GM18511 (cell line): ENCODE results near the gene CELA2B.
"Not testable (repeated sequence)": the region's sequence is repeated elsewhere in the genome, so short reads cannot be mapped to it uniquely, and the experiment has no call there.

ENCODE experiments used
- ATAC-seq: cut with Tn5 transposase; IDR thresholded peaks from one replicate; pipeline ENCODE4 v1.9.1; 2021; ENCODE audit warnings: mild to moderate bottlenecking, moderate library complexity; ENCODE audit not compliant: unreplicated experiment

The CELA2B gene

GRCh38 chr1:15492596-15492995 lies 16.7 kb downstream of the CELA2B start:
- ATAC-seq = no peak

DNA sequence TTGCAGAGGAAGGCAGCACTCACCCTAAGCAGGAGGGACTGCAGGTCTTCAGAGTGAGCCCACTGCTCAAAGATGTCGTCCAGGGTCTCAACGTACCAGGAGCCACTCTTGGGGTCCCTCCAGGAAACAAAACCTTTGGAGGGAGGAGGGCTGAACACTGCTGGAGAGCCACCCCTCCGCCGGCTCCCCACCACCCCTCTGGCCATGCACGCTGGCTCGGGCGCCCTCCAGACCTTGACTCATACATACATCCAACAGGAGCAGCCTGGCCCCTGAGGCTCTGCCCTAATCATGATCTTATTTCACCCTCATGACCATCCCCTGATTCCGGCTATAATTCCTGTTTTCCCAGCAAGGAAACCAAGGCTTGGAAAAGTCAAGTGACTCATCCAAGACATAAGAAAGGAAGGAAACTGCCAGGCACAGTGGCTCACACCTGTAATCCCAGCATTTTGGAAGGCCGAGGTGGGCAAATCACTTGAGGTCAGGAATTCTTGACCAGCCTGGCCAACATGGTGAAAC lies 18.0 kb downstream of the CELA2B start:
- no peak for ATAC-seq

DNA sequence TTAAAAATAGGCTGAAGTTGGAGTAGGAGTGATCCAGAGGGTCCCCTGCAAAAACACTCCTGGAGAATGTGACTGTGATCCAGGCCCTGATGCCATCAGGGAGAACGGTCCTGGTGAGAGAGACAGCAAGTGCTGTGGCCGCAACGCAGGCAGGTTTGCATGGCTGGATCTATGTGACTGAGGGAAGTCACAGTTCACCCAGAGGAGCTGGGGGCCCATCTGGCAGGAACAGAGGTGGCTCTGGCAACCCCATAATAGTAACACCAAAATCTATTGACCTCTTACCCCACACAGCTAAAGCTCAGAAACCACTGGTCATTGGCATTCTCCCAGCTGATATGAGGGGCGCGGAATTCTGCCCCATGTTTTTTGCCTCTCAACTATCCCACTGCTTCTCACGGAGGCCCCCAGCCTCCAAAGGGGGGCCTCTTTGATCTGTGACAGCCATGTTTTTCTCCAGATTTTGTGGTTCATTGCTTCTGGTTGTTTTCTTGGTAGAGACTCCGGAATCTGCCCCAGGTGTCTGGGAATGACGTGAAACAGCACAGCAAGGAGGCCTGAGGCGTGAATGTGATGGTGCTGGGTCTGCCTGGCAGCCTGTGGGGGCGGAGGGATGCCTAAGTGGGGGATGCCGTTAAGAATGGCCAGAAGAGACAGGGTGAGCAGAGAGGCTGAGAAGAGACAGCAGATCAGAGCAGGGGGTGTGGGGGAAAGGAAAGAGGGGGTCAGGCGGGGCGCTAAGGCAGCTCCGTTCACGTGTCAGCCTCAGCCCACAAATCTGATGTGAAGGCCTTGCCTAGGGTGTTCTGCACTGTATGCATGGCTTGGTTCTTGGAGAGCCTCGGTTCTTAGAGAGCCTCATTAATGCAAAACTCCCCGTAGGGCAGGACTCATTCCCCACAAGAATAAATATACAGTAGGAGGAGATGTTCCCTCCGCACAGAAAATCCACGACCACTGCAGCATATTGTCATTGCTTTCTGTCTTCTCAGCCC lies 24.6 kb downstream of the CELA2B start:
- no peak for ATAC-seq

DNA sequence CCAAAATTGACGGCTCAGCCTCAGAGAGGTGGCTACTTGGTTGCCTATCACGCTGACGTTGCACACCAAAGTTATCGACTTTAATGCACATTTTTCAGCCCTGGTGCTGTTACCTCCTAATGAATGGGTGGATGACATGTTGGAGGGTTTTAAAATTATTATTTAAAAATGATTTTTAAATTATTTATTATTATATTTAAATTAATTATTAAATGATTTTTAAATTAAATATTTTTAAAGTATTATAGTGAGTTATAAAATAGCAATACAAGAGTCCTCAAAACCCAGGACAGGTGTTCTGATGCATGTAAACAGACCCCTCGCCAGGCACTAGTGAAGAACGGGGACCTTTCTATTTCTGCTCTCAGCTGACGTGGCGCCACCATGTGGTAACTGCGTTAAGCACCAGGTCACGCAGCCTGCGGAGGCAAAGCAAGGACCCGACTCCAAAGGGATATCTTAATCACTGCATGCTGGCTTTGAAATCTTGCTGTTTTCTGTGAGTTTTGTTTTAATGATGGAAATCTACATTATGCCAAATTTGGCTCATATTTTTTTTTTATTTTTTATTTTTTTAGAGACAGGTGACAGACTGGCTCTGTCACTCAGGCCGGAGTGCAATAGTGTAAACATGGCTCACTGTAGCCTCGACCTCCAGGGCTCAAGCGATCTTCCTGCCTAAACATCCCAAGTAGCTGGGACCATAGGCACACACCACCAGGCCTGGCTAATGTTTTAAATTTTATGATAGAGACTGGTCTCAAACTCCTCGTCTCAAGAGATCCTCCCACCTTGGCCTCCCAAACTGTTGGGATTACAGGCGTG lies 25.5 kb downstream of the CELA2B start:
- ATAC-seq = no peak

DNA sequence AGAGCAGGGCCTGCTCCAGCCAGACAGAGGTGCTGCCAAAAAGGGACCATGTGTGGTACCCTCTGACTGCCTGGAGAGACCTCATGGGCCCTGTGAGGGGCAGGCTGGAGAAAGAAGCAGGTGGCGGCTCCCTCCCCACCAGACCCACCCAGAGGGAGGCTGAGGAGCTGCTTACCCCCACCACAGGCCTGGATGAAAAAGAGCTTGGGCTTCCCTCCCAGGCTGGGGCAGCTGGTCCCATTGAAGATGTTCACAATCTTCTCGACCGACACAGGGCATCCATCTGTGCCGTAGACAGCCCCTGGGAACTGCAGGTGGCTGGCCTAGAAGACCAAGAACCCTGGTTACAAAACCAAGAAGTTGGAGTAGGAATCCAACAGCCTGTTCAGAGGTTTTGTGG lies 28.5 kb downstream of the CELA2B start:
- no peak for ATAC-seq

- ATAC-seq = no peak
Observed at GRCh38 chr1:15506831-15507230, 30.9 kb downstream of the CELA2B start.

DNA sequence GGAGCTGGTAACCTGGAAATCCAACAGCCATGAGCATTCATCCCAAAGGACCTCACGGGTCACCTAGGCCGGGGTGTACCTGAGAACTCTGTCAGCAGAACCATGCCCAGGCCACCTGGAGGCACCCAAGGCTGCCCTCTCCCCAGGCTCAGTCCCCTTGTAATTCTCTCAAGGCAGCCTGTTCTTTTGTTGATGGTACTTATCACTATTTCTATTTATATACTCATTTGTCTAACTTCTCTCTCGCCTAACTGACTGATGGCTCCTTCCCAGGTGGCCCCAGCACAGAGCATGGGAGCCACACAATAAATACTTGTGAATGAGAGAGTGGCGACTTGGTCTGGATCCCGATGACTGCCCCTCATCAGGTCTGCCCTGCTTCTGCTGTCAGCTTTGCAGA lies 31.4 kb downstream of the CELA2B start:
- no peak for ATAC-seq

GRCh38 chr1:15508700-15509487 lies 33.0 kb downstream of the CELA2B start:
- no peak for ATAC-seq

- ATAC-seq = no peak
Observed at GRCh38 chr1:15509586-15509985, 33.7 kb downstream of the CELA2B start.

GRCh38 chr1:15510611-15511405 lies 34.9 kb downstream of the CELA2B start:
- ATAC-seq = no peak

DNA sequence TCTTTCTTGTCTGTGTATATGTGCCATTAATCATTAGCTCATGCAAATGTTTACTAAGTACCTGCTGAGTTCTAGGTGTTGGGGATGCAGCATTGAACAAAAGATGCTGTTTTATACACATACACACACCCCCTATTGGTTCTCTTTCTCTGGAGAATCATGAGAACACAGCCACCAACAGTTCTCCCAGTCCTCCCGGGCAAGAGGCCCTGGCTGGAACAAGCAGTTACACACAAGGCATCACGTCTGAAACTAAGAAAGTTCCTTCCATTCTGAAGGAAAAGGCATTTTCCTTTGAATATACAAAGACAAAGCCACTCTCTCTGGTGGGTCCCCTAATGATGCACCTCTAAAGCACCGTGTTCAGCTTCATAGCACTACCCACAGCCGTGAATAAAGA lies 37.3 kb downstream of the CELA2B start:
- no peak for ATAC-seq

DNA sequence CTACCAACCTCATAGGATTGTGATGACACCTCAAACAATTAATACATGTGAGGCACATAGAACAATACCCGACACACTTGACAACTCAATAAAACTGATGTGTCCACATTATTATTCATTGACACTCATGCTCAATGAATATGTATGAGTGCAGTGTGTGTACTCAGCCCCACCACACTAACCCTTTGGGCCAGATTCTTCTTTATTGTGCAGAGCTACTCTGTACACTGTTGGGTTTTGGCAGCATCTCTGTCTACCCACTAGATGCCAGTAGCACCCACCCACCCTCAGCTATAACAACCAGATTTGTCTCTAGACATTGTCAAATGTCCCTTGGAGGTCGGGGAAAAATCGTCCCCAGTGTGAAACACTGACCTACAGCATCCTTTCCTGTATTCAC lies 38.0 kb downstream of the CELA2B start:
- no peak for ATAC-seq

DNA sequence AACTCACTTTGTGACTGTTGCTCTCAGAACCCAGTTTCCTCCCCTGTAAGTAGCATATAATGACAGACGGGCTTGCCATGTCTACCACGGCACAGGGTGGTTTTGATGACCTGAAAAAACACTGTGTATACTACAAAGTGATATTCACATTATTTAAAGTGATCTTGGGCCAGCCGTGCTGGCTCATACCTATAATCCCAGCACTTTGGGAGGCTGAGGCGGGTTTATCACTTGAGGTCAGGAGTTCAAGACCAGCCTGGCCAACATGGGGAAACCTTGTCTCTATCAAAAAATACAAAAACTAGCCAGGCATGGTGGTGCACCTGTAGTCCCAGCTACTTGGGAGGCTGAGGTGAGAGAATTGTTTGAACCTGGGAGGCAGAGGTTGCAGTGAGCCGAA lies 38.7 kb downstream of the CELA2B start:
- ATAC-seq = not testable (repeated sequence)

DNA sequence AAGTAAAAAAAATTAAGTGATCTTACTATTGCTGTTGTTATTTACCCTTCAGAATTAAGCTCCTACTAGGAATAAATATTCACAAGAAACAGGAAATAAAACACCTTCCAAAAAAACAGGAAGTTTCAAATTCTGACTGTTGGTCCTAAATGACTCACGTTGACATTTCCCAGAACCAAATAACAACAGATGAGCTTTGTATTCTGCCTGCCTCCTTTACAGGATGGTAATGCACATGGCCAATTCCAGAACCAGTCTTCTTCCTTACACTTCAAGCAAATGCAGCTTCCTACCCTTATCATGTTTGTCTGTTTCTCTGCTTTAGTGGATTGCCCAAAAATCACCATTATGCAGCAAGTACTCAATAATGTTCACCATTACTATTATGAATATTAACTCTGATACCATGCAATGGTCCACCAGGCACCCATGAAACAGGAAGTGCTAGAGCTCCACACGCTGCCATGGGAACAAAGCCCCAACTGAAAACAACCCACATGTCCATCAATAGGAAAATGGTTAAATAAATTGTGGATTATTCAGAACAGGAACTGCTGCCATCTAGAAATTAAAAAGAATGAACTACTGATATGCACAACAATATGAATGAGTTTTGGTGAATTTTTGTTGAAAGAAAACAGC lies 39.2 kb downstream of the CELA2B start:
- peak; percentile 58 for ATAC-seq

GRCh38 chr1:15519625-15520024 lies 43.7 kb downstream of the CELA2B start:
- no peak for ATAC-seq

DNA sequence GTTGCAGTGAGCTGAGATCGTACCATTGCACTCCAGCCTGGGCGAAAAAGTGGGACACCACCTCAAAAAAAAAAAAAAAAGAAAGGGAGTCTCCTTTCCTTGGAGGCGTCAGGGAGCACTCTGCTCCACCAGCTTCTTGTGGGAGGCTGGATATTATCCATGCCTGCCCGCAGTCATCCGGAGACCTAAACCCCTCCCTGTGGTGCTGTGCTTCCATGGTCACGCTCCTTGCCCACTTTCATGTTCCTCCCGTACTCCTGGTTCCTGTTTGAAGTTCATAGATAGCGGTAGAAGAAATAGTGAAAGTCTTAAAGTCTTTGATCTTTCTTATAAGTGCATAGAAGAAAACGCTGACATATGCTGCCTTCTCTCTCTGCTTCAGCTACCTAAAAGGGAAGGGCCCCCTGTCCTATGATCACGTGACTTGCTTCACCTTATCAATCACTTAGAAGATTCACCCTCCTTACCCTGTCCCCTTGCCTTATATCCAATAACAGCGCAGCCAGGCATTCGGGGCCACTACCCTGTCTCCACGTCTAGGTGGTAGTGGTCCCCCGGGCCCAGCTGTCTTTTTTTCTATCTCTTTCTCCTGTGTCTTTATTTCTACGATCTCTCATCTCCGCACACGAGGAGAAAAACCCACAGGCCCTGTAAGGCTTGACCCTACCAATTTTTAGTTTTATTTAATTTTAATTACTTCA lies 45.5 kb downstream of the CELA2B start:
- ATAC-seq = not testable (repeated sequence)

DNA sequence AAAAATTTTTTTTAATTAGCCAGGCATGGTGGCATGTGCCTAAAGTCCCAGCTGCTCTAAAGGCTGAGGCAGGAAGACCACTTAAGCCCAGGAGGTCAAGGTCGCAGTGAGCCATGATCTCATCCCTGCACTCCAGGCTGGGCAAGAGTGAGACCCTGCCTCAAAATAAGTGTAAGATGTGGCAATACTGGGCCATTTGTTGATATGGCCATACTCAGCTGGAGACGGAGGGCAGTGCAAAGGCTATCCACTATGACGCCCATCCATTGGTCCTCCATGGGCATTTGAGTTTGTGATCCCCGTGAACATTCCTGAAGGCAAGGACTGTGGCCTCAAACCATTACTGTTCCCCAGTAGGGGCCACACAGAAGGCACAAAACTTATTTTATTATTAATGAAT lies 46.6 kb downstream of the CELA2B start:
- no peak for ATAC-seq

GRCh38 chr1:15523104-15524020 lies 47.5 kb downstream of the CELA2B start:
- no peak for ATAC-seq
